Tibial nerve (tissue), 4 donors: ENCODE results near the gene VTCN1.

Experiments
- EP300 ChIP-seq, 2 donors: sonication (generic); formaldehyde crosslinking; IDR thresholded peaks; one replicate each; pipeline ENCODE4 v1.6.1; 2017; ENCODE audit warnings: antibody characterized with exemption in 2 of 2, mild to moderate bottlenecking in 1 of 2
- POLR2A ChIP-seq, 2 donors: fragments of 450-650 bp; IDR thresholded peaks; one replicate each; pipeline ENCODE4 v1.6.1; 2017; ENCODE audit warnings: antibody characterized with exemption in 2 of 2, mild to moderate bottlenecking in 2 of 2, moderate library complexity in 2 of 2
- TF ChIP-seq, protein P1 (sequence below), 5 experiments: fragments of 200-600 bp in 3 of 5; fragments of 450-650 bp in 2 of 5; sonication (generic) in 3 of 5; IDR thresholded peaks; one replicate each; pipeline ENCODE4 v1.5.1; 2016 to 2019; ENCODE audit warnings: antibody characterized with exemption in 5 of 5, mild to moderate bottlenecking in 3 of 5, moderate library complexity in 2 of 5

DNA sequence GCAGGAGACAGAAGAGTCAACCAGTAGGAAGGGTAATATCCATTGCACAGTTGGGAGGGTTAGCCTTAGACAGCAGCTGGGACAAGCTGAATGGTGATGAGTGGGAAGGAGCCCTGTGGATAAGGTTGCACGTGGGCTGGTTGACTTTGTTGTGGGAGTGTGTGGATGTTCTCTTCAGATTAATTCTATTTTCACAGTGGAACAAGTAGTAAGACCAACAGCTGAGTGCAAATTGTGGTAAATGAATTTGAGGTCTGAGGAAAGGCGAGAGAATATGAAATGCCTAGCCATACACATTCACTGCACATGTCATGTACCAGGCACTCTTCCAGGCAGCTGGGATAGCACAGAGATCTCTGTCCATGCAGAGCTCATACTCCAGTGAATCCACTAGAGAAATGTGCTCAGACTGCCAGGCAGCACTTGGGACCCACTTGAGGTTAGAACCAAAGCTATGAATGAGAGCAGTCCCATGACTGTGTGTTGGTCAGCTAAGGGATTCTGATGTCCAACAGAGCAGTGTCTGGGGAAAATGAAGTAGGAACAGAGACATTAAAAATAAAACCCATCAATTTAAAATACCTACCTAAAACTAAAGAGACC is 25.2 kb upstream of the VTCN1 start:
- TF ChIP-seq, protein P1, sequence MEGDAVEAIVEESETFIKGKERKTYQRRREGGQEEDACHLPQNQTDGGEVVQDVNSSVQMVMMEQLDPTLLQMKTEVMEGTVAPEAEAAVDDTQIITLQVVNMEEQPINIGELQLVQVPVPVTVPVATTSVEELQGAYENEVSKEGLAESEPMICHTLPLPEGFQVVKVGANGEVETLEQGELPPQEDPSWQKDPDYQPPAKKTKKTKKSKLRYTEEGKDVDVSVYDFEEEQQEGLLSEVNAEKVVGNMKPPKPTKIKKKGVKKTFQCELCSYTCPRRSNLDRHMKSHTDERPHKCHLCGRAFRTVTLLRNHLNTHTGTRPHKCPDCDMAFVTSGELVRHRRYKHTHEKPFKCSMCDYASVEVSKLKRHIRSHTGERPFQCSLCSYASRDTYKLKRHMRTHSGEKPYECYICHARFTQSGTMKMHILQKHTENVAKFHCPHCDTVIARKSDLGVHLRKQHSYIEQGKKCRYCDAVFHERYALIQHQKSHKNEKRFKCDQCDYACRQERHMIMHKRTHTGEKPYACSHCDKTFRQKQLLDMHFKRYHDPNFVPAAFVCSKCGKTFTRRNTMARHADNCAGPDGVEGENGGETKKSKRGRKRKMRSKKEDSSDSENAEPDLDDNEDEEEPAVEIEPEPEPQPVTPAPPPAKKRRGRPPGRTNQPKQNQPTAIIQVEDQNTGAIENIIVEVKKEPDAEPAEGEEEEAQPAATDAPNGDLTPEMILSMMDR (IDR thresholded peaks at IDR 0.05) = no peak
- TF ChIP-seq EP300 (IDR thresholded peaks at IDR 0.05) (no peak), POLR2A (IDR thresholded peaks at IDR 0.05) (no peak)
